ENCODE data around the gene AURKAIP1. TPM values are rescaled to one million over a fixed set of nuclear protein-coding genes. Genes with fewer than 3 reads are reported as not detected.
A peak's percentile ranks its signal among the peaks of the same experiment; 100 is the strongest.

AURKAIP1 gene
- total and polyA plus RNA-seq, 9 of the 15 experiments (the other 6 are each of a cell fraction or from before 2014, with no cell fraction given) = 7.8 to 478 (median 92.0) TPM

GRCh38 chr1:1358433-1359271, 16.4 kb downstream of the AURKAIP1 start, which contains the start of gene MXRA8 (continued):
- TF ChIP-seq GTF3C2 (IDR thresholded peaks at IDR 0.05; ENCODE audit: borderline replicate concordance, extremely low read depth, insufficient read length) = no peak
- TF ChIP-seq ZNF589 (CRISPR knock-in tag; IDR thresholded peaks at IDR 0.05; ENCODE audit: low read depth) = 0 out of 2 replicates have a peak, but pooled peaks have one; percentile 38
- peak; percentile 79 for TF ChIP-seq LEF1 (IDR thresholded peaks at IDR 0.05)
- TF ChIP-seq KLF1 (tag; IDR thresholded peaks at IDR 0.05) = peak; percentile 86
- peak; percentile 45 to 58; a peak in 3 of 4 replicates for TF ChIP-seq MAZ (CRISPR knock-in tag; conservative IDR thresholded peaks at IDR 0.05 in 1 of 2, IDR thresholded peaks at IDR 0.05 in 1 of 2)
- no peak for TF ChIP-seq ZNF212 (CRISPR knock-in tag; IDR thresholded peaks at IDR 0.05)
- no peak for TF ChIP-seq ELF4 (CRISPR knock-in tag; IDR thresholded peaks at IDR 0.05)
- no peak for TF ChIP-seq ZNF445 (CRISPR knock-in tag; IDR thresholded peaks at IDR 0.05; ENCODE audit: low read depth)
- TF ChIP-seq ETV1 (tag; conservative IDR thresholded peaks at IDR 0.05; ENCODE audit: low read depth) = no peak
- no peak for TF ChIP-seq FOXO4 (CRISPR knock-in tag; IDR thresholded peaks at IDR 0.05)
- TF ChIP-seq THAP7 (CRISPR knock-in tag; IDR thresholded peaks at IDR 0.05) = no peak
- TF ChIP-seq MTA3 (IDR thresholded peaks at IDR 0.05; ENCODE audit: borderline replicate concordance) = 0 out of 2 replicates have a peak, but pooled peaks have one; percentile 67
- TF ChIP-seq LCOR (CRISPR knock-in tag; IDR thresholded peaks at IDR 0.05) = no peak
- TF ChIP-seq ATF3 (IDR thresholded peaks at IDR 0.05) = peak; percentile 82
- 0 out of 2 replicates have a peak, but pooled peaks have one; percentile 26 for TF ChIP-seq ATF3 (CRISPR knock-in tag; conservative IDR thresholded peaks at IDR 0.05)
- TF ChIP-seq NR2C2 (CRISPR knock-in tag; IDR thresholded peaks at IDR 0.05) = no peak
- TF ChIP-seq NR2C2 (tag; IDR thresholded peaks at IDR 0.05) = no peak
- TF ChIP-seq PURB (CRISPR knock-in tag; IDR thresholded peaks at IDR 0.05; ENCODE audit: low read depth) = no peak
- 0 out of 2 replicates have a peak, but pooled peaks have one; percentile 10 for TF ChIP-seq PTBP1 (IDR thresholded peaks at IDR 0.05; ENCODE audit: low read depth, low read length)
- peak; percentile 33 for TF ChIP-seq PCBP1 (IDR thresholded peaks at IDR 0.05; ENCODE audit: low read depth, low read length, poor library complexity, severe bottlenecking)

Data from K562 (cell line).